Anterior cingulate cortex (tissue), 58 donors: Measurements from ENCODE around the gene PTGR3.
"Not testable (repeated sequence)": the region's sequence is repeated elsewhere in the genome, so short reads cannot be mapped to it uniquely, and the experiment has no call there.

ENCODE experiments used
- DNase-seq, 58 donors: peaks; one replicate each; lab custom pipeline; 2025; lab: John Stamatoyannopoulos, UW

The PTGR3 gene

DNA sequence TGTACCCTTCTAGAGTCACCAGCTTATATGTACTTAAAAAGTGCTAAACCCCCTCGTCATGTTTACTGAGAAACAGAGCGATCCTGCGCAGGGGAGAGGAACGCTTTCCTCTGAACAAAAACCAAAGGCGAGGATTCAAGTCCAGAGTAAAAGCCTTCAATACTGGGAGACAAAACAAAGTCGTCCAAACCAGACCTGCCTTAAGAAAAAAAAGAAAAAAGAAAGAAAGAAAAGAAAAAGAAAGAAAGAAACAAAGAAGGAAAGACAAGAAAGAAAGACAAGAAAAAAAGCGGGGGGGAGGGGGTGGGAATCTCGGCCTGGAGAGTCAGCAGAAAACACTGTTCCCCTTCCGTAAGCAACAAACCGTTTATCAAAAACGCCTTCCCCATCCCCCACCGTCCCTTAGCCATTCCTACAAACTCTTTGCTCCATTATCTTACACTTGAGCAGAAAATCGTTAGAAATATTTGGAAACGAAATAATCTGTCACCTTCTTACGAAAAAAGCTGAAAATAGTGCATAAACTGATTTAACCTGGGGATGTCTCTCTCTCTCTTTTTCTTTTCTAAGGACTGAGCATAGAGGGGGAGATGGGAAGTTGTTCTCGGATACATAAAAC is 3.3 kb downstream of the PTGR3 start:
- no peak for DNase-seq

DNA sequence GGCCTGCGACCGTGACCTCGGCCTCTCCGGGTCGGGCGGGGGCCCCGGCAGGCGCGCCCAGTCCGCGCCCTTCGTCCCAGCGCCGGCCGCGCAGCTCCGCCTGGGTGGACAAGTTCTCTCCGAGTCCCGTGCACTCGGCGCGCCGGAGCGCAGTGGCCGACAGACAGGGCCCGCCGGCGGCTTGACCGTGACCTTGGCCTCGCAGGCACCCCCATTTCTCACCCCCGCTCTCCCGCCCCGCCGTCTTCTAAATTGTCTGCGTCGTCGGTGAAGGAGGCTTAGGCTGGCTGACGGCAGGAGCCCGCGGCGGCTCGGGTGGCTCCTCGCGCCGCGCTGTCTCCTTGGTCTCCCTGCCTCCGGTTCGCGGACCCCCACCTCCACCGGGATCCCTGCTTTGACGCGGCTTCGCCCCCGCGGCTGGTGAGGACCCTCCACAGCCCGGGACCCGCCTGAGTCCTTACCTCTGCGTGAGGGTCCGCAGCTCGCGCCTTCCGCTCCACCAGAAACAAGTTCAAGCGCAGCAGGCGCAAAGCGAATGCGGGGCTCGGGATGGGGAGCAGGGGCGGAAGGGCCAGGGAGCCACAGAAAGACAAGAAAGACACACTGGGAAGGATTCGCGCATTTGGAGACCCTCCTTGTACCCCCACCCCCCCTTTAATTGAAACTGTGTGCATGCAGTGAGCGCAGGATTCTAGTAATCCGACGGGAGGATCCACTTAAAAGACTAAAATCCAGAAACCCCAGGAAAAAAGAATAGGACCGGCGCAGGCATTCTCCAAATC is 4.0 kb downstream of the PTGR3 start:
- no peak for DNase-seq

DNA sequence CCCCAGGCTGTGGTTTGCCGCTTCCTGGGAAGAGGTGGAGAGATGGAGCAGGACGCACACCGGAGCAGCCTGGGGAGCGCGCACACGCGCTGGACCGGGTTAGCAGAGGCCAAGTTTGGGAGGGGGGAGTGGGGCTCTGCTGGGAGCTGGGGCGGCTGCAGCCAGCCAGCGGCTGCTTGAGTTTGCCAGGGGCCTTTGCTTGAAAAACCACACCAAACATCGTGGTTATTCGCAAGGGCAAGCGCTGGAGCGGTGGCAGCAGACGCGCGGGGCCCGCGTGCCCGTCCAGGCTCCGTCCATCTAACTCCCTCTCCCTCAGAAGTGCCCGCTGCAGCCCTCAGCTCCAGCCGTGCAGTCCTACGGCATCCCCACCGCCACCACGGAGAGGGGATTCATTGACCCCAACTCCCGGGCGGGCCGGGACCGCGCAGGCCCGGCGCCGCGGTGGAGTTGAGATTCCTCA is 4.6 kb downstream of the PTGR3 start:
- peak in 5 of 58 donors; percentile 23 to 70 (median 40) for DNase-seq

DNA sequence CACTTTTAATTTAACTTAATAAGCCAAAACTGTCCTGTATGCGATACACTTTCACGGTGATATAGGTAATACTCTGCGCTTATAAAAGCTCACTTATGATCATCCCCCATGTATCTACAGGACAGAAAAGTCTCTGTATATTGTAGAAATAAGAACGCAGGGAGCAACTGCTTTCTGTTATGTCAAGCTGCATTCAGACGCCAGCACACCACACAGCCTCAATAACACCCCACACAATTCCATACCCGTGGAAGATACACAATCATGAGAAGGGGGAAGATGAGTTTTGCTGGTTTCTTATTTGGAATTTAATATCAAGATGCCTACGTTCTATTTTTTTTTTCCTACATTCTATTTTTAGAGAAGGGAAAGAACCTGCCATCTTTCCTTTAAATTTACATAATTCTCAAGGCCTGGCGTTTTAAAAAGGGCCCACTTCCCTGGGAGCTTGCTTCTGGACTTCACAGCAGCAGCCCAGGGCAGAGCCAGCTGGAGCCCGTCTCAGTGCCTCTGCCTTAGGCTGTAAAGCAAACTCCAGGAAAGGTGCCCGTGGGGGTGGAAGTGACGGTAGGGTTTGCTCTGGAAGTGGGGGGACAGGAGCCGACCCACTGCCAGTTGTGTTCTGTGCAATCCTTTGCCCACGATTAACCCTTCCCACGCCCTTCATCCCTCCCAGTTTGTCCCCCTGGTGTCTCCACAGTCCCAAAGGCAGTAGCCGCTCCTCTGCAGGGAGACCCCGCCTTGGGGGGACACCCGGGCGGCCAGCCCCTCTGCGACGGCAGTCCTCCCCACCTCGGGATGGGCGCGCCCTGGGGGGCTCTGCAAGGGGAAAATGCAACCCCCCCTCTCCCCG is 5.3 kb downstream of the PTGR3 start:
- DNase-seq = peak in 27 of 58 donors; percentile 12 to 72 (median 46)

DNA sequence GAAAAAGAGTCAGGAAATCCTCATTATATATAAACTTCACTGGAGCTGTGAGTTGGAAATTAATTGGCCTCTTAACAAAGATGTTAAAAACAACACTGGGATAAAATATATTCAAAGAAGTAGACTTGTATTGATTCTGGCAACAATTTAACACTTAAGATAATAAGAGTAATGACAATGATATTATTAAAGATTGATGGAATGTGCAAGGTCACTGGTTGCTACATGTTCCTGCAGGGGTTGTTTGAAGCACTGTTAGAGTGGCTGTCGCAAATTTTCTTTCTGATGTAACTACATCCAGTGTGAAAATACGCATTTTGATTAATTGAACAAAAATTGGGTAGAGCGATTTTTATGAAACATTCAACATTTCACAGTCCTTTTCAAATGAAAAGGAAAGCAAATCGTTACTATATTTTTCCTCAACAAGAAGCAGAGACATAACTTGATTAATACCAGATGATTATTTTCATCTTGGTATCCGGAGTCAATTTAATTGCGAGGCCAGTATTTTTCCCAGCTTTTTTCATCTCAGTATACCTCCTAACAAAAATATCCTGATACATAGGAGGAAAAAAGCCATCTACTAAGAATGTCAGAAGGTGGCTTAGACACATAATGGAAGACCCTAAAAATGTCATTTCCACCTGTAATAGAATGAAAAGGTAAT is 6.1 kb downstream of the PTGR3 start:
- DNase-seq = no peak

DNA sequence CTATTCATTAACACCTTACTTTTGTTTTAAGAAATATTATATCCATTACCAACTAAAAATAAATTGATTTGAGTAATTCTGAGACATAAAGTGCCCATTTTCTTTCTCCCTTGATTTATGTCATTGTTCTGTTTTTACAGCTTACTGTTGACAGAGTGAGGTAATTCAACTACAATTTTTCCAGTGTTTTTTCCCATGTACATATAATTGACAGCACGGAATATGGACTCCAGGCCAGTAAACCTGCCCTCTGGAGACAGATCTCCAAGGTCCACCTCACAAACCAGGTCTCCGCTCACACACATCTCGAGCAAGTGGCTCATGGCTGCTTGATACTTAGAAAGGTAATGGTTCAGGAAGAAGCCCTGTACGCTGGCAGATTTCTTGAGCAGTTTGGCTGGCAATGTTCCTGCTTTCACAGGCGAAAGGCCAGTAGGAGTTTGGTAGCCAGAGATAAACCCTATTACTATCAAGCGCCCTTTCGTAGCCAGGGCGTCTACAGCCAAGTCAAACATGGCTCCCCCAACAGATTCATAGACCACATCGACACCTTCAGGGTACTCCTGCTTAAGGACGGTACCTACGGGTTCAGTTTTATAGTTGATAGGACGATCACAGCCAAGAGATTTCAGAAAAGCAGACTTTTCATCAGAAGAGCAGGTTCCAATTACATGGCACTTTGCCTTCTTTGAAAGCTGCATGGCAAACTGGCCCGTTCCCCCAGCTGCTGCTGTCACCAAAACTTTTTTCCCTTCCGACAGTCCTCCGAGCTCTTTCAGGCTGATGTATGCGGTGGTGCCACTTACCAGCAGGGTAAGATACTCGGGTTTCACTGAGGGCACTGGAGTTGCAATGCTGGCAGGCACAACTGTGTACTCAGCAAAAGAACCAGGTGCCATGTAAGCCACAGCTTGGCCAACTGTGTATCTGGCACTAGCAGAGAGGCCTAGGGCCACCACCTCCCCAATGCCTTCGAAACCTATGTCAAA is 7.4 kb downstream of the PTGR3 start:
- DNase-seq = no peak

DNA sequence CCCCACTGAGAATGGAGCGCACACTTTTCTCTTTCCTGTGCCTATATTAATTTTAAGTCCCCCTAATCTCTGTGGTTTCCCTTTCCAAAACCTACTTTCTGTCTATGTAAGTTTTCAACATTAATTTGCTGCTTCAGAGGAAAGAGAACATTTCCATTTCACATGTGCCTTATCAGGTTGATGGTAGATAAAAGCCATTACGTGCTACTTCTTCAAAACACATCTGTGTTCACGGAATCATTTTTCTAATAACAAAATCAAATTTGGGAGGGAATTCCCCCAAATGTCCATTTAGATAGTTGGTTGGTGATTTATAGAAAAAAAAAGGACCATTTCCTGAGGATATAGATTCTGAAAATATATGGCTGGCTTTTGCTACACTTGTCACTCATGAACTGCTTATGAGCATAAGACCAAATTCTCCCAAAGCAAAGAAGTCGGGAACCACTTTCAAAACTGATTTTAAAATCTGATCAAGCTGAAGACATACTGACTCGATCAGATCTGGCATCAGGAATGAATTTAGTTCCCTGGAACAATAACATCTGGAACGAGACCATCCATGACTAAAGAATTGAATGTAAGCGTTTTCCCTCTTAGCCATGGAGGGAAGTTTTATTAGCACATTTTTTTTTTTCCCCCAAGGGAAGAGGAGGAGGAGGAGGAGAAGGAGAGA is 8.2 kb downstream of the PTGR3 start:
- DNase-seq = no peak

DNA sequence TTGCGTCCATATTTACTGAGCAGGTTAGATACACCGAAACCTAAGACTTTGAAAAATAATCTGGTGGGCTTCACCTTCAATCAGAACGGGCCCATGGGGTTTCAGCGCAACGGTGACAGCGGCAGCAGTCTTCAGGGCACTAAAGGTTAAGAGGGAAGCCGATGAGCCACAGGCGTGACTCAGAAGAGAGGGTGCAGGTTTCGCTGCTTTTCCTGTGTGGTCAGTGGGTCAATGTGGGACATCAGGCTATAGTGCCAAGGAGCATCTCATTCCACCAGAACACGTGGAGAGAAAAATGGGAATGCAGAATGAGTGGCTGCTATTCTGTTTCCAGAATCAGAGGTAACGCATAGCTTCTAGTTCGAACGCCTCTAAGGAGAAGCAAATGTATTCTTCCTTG is 8.9 kb downstream of the PTGR3 start:
- DNase-seq = no peak

DNA sequence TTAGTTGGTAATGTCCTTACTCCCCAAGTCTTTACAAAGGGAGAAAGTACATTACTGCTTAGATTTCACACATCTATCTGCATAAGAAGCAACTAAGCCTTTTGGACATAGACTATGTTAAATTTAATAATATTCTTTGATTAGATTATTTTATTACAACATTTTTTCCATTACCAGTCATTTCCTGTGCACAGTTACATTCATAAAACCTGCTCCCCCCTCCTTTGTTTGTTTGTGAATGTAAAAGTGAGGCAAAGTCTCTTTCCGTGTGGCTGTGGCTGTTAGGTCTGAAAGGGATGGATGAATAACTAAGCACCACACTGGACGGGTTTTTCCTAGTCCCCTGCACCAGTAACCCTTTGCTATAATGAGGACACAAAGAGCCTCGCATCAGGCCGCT is 9.6 kb downstream of the PTGR3 start:
- DNase-seq = no peak

DNA sequence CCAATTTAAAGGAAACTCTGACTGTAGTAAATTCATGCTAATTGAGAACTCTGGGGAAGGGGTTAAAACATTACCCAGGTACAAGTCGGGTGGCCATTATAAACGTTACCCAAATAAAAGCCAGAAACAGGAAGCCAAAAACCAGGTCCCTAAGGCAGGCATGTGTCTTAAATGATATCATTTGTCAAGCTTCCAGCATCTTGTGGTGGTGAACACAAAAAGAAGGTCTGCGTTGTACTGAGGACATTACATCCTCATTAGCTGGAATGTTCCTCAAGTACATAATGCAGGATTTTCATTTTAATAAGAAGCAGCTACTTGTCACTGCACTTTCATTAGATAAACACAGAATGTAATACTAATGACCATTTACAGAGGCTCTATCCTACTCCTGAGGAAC is 10.9 kb downstream of the PTGR3 start:
- DNase-seq = no peak

DNA sequence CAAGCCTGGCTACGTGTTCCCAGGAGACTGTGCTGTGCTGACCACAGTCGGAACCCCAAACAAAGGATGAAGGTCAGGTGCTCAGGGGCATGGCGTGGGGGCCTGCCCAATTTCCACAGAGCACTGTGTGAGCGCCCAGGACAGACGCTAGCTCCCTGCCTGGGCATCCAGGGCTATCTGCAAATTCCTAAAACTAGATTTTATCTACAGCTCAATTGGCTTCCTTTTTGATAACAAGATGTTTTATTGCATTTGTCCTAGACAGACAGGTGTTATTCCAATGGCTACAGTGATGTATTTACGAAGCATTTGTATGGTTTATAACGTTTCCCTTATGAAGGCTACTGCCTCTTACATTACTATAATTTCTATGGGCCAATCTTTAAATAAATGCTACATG is 16.0 kb downstream of the PTGR3 start:
- DNase-seq = no peak

DNA sequence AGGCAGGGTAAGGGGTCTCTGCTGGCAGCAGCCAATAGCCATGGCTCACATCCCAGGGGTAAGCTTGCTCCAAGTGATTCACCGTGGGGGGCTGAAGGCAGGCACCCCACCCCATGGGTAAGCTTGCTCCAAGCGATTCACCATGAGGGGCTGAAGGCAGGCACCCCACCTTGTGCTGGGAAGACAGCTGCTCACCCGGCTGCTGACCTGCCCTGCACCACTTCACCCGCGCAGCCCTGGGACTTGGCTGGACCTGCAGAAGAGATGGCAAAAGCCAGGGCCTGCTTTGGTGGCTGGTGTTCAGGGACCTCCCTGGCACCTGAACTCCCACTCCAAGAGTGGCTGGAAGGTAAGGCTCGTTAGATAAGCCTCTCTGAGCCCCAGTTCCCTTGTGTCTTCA is 19.2 kb downstream of the PTGR3 start:
- no peak for DNase-seq

DNA sequence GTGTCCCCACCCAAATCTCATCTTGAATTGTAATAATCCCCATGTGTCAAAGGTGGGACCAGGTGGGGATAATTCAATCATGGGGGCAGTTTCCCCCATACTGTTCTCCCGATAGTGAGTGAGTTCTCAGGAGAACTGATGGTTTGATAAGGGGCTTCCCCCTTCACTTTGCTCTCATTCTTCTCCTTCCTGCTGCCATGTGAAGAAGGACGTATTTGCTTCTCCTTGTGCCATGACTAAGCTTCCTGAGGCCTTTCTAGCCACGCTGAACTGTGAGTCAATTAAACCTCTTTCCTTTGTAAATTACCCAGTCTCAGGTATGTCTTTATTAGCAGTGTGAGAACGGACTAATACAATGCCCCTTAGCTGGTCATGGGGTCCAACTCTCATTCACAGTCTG is 21.2 kb downstream of the PTGR3 start:
- DNase-seq = not testable (repeated sequence)

DNA sequence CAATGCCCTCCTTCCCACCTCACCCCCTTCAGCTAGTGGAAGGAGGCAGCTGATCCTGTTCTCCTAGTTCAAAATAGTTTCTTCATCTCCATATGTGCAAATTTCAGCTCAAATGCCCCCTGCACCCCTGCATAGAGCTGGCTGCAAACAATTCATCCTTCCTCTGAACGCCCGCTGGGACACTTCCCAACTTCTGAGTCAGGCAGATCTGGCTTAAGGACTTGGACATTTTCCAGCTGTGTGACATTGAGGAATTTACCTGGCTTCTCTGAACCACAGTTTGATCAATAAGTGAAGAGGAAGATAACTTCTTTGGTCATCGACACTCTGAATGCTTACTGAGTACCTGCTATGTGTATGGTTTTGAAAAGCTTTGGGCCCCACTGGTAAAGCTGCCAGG is 23.5 kb downstream of the PTGR3 start:
- DNase-seq = no peak

DNA sequence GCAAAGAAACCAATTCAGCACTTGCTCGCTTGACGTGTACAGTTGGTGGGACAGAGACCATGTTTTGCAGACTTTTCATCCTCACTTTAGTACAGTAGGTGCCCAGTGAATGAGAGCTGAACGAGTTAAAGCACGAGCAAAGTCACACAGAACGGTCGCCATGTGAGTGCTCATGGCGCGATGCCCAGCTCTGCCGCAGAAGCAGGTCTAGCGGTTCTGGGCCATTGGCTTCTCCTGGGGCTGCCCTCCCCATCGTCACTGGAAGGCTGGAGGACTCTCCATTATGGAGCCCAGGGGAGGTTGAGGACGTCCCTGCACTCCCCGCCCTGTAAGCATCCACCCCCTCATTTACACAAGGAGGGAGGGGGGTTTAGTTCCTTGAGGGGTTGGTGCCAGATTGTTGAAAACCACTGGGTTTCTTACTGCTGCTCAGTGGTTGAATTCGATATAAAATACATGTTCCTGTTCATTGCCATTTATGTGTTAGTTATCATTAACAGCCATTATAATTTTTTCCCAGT is 24.9 kb downstream of the PTGR3 start:
- DNase-seq = peak in 5 of 58 donors; percentile 8 to 40 (median 23)

DNA sequence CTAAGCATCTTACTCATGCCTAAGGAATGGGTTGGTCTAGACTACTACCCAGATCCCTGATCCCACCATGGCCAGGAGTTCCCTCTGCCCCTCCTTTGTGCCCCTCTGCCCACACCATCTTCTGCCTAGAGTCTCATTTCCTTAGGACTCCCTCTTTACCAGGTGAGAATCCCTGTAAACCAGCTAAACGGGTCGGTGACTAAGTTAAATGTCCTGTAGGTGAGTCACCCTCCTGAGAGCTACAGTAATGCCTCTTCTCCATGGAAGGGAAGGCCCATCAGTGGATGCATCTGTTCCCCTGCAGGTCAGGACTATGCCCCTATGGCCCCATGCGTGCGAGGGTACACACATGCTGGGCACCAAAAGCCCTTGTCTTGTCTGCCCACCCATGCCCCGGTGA is 25.4 kb downstream of the PTGR3 start:
- DNase-seq = no peak

DNA sequence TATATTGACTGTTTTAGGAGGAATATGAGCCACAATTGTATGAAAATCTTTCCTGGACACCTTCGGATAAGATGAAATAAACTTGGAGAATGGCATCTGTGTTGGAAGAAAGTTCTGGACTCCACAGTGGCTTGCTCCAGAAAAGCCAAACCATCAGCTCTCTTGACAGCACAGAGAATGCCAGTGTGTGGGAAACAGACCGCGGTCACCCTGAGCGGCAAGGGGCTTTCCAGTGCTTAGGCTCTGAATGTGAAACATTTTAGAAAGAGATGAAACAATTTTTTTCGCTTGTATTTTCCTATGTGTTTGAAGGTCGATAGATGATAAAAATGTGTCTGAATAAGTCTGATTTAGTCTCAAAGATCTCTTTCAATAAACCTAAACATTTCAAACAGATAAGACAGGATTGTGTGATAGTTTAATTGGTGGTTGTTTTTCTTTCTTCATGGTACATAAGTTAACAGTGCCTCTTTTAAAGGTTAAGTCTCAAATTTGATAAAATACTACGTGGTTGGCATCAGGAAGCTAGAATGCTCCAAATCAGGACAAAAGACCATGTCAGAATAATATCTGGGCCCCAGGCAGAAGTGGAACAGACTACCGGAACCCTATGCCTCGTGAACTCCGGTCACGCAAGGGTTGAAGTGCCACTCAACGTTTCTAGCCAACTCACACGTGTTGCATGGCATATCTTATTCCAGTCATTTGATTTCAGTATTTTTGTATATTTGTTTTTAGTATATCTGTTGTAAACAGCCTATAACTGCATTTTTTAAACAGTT is 28.9 kb downstream of the PTGR3 start:
- DNase-seq = no peak

DNA sequence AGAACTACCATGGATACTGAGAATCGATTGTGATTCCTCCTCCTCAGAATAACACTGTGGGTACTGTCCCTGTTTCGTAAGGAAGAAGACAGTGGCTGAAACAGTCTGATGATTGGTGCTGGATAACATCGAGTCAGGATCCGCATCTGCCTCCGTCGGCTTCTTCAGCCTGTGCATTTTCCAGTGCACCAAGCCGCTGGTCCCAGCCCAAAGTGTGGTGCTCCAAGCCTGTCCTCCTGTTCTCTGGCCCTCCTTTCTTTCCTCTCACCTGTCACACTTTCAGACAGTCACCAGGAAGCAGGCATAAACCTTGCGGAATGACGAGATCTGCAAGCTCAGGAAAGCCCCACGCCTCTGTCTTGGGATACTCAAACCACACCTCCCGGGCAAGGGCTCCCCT is 30.6 kb downstream of the PTGR3 start:
- no peak for DNase-seq
